ENCODE measurements around the gene RBBP8. TPM values are rescaled to one million over a fixed set of nuclear protein-coding genes. Genes with fewer than 3 reads are reported as not detected.

RBBP8 gene
- total RNA-seq, 4 donors from 2014 or later: 14.2 to 33.5 (median 20.9) TPM

DNA sequence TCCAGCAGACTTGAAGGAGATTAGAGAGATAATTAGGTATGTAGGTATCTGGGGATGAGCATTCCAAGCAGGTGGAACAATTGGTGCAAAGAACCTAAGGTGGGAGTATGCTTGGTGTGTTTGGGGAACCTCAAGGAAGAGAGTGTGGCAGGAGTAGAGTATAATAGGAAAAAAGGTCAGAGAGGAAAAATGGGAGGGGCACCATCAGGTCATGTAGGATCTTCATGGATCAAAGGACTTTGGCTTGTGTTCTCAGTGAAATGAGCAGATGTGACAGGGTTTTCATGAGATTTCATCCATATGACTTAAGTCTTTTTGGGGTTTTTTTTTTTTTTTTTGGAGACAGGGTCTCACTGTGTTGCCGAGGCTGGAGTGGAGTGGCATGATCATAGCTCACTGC lies 47.3 kb downstream of the RBBP8 start:
- Histone ChIP-seq H3K36me3 (peaks cover 0 to 7% of the 10 kb centered on the region in 2 donors), H3K27me3 (no peaks in the 10 kb centered on the region), H3K27ac (no peak overlapping the region), H3K4me3 (no peak overlapping the region), H3K4me1 (no peaks in the 10 kb centered on the region), H3K9me3 (no peaks in the 10 kb centered on the region)
- 86 to 100% methylated on average over 1 of the region's 1 CpG for whole genome bisulfite sequencing, 2 donors (ENCODE audit: low coverage in 1 of 2)
- no peak for ATAC-seq
- TF ChIP-seq EP300 (IDR thresholded peaks at IDR 0.05): no peak
- TF ChIP-seq POLR2AphosphoS5 (IDR thresholded peaks at IDR 0.05): no peak
- TF ChIP-seq CTCF (IDR thresholded peaks at IDR 0.05): no peak
- no peak for TF ChIP-seq POLR2A (IDR thresholded peaks at IDR 0.05)

DNA sequence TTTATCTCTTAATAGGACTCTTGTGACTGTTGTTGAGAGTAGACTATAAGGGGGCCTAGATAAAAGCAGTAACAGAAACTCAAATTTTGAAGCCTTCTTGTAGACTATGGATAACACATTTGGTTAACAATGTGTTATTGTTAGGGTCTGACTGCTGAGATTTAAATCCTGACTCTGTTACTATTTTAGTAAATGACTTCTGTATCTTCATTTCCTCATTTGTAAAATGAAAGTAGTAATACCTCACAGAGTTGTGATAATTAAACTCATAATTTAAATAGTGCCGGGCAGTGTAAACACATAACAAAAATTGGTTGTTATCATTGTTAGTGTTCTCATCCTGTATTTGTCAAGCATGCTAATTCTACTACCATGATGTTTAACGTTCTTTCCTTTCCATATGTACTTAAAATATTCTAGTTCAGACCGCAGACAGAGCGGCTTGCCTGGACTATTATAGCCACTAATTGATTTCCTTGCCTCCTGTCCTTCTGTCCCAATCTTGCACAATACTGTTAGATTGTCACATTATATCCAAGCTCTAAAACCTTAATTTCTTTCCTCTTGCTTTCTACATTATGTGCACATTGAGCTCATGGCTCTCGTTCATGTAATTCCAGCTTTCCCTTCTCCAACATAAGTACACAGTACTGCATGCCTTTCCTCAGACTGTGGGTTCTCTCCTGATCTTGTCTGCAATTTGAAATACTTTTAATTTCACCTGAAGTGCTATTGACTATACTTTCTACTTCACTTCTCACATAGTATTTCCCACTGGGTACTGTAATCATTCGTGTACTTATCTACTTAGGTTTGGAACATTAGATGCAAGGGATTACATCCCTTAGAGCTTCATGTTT lies 48.4 kb downstream of the RBBP8 start:
- WGBS, 2 donors (ENCODE audit: low coverage in 1 of 2): 66 to 85% methylated on average over 6 of the region's 6 CpGs
- Histone ChIP-seq H3K4me3 (no peak overlapping the region), H3K27me3 (no peaks in the 10 kb centered on the region), H3K4me1 (no peaks in the 10 kb centered on the region), H3K9me3 (no peaks in the 10 kb centered on the region), H3K36me3 (peaks cover 0 to 14% of the 10 kb centered on the region in 2 donors), H3K27ac (no peak overlapping the region)
- no peak for ATAC-seq
- TF ChIP-seq EP300 (IDR thresholded peaks at IDR 0.05) (no peak), POLR2AphosphoS5 (IDR thresholded peaks at IDR 0.05) (no peak)

GRCh38 chr18:22983175-22983574 lies 50.0 kb downstream of the RBBP8 start:
- peaks cover 0 to 19% of the 10 kb centered on the region in 2 donors for H3K36me3 ChIP-seq
- no peaks in the 10 kb centered on the region for H3K4me1 ChIP-seq
- 20 to 24% methylated on average over 3 of the region's 3 CpGs for WGBS, 2 donors (ENCODE audit: low coverage in 1 of 2)
- no peaks in the 10 kb centered on the region for H3K27me3 ChIP-seq
- no peak overlapping the region for H3K27ac ChIP-seq
- H3K4me3 ChIP-seq: no peak overlapping the region
- H3K9me3 ChIP-seq: no peaks in the 10 kb centered on the region
- no peak for ATAC-seq
- TF ChIP-seq POLR2A (IDR thresholded peaks at IDR 0.05) (no peak), CTCF (IDR thresholded peaks at IDR 0.05) (peak; percentile 31 to 56 (median 48))

DNA sequence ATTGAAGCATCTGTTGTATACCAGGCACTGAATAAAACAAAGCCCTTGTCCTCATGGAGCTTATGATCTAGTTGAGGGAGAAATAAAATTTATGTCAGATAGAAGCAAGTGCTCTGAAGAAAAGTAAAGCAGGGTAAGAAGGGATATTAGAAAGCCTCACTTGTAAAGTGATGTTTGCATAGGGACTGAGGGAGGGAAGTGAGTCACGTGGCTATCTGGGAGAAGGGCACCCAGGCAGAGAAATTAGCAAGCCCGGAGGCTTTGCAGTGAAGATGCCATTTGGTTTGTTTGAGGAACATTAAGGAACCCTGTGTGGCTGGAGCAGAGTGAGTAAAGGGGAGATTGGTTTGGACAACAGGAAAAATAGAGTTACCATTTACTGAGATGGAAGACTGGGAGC lies 52.1 kb downstream of the RBBP8 start:
- Histone ChIP-seq H3K27ac (no peak overlapping the region), H3K4me1 (no peaks in the 10 kb centered on the region), H3K27me3 (no peaks in the 10 kb centered on the region), H3K9me3 (no peaks in the 10 kb centered on the region), H3K4me3 (no peak overlapping the region), H3K36me3 (peaks cover 0 to 30% of the 10 kb centered on the region in 2 donors)
- no peak for ATAC-seq
- no peak for TF ChIP-seq POLR2A (IDR thresholded peaks at IDR 0.05)
- no peak for TF ChIP-seq POLR2AphosphoS5 (IDR thresholded peaks at IDR 0.05)
- no peak for TF ChIP-seq EP300 (IDR thresholded peaks at IDR 0.05)
- no peak for TF ChIP-seq CTCF (IDR thresholded peaks at IDR 0.05)
- 91 to 93% methylated on average over 2 of the region's 2 CpGs for WGBS, 2 donors (ENCODE audit: low coverage in 1 of 2)

DNA sequence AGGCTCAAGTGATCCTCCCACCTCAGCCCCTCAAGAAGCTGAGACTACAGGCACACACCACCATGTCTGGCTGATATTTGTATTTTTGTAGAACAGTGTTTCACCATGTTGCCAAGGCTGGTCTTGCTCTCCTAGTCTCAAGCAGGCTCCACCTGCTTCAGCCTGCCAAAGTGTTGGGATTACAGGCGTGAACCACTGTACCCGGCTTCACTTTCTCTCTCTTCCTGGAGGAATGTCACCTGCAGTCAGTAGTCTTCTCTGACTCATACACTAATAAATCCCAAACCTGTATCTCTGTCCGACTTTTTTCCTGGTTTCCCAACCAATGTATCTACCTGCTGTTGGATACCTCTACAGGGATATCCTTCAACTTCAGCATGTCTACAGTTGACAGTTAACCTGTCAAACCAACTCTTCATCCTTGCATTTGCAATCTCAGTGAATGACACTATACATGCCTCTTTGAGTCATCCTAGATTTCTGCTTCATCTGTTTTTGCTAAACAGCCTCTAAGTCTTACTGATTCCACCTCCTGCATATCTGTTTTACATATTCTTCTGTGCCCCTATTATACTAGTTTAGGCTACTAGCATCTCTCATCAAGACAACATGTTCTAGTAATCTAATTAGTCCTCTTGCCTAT lies 54.5 kb downstream of the RBBP8 start:
- ATAC-seq: no peak
- 95 to 96% methylated on average over 3 of the region's 3 CpGs for WGBS, 2 donors (ENCODE audit: low coverage in 1 of 2)
- no peak for TF ChIP-seq CTCF (IDR thresholded peaks at IDR 0.05)
- no peak for TF ChIP-seq POLR2AphosphoS5 (IDR thresholded peaks at IDR 0.05)
- no peak for TF ChIP-seq POLR2A (IDR thresholded peaks at IDR 0.05)
- no peak for TF ChIP-seq EP300 (IDR thresholded peaks at IDR 0.05)

More for the DNA sequence above, 54.5 kb downstream of the RBBP8 start:
- Histone ChIP-seq H3K36me3 (peaks cover 0 to 46% of the 10 kb centered on the region in 2 donors), H3K4me3 (no peak overlapping the region), H3K9me3 (no peaks in the 10 kb centered on the region), H3K27ac (no peak overlapping the region), H3K27me3 (no peaks in the 10 kb centered on the region), H3K4me1 (no peaks in the 10 kb centered on the region)

Measured in gastroesophageal sphincter (tissue), 4 donors.